ENCODE data around the gene TMC1.
A peak's percentile ranks its signal among the peaks of the same experiment; 100 is the strongest.

Gene TMC1

GRCh38 chr9:72557549-72557948 lies 36.1 kb downstream of the TMC1 start:
- DNase-seq: peak; percentile 74
- in situ Hi-C loops (cut with HindIII; ENCODE audit: low pct_ligation_motif_present, low pct_unique_long_range_greater_than_20kb, low sequenced_read_pairs): no loop called here

GRCh38 chr9:72560086-72560485 lies 38.7 kb downstream of the TMC1 start:
- in situ Hi-C loops (cut with HindIII; ENCODE audit: low pct_ligation_motif_present, low pct_unique_long_range_greater_than_20kb, low sequenced_read_pairs): no loop called here
- DNase-seq: no peak

GRCh38 chr9:72563806-72564205 lies 42.4 kb downstream of the TMC1 start:
- in situ Hi-C loops (cut with HindIII; ENCODE audit: low pct_ligation_motif_present, low pct_unique_long_range_greater_than_20kb, low sequenced_read_pairs): no loop called here
- no peak for DNase-seq

GRCh38 chr9:72564479-72565281 lies 43.3 kb downstream of the TMC1 start:
- in situ Hi-C loops (cut with HindIII; ENCODE audit: low pct_ligation_motif_present, low pct_unique_long_range_greater_than_20kb, low sequenced_read_pairs): no loop called here
- no peak for DNase-seq

GRCh38 chr9:72565535-72565934 lies 44.1 kb downstream of the TMC1 start:
- in situ Hi-C loops (cut with HindIII; ENCODE audit: low pct_ligation_motif_present, low pct_unique_long_range_greater_than_20kb, low sequenced_read_pairs): no loop called here
- DNase-seq: no peak

GRCh38 chr9:72574156-72574810 lies 52.9 kb downstream of the TMC1 start:
- in situ Hi-C loops (cut with HindIII; ENCODE audit: low pct_ligation_motif_present, low pct_unique_long_range_greater_than_20kb, low sequenced_read_pairs): no loop called here
- no peak for DNase-seq

- DNase-seq: no peak
- in situ Hi-C loops (cut with HindIII; ENCODE audit: low pct_ligation_motif_present, low pct_unique_long_range_greater_than_20kb, low sequenced_read_pairs): no loop called here
These were observed 54.3 kb downstream of the TMC1 start for GRCh38 chr9:72575666-72576065.

GRCh38 chr9:72576087-72576486 lies 54.7 kb downstream of the TMC1 start:
- DNase-seq: no peak
- in situ Hi-C loops (cut with HindIII; ENCODE audit: low pct_ligation_motif_present, low pct_unique_long_range_greater_than_20kb, low sequenced_read_pairs): no loop called here

GRCh38 chr9:72577212-72577753 lies 55.9 kb downstream of the TMC1 start:
- DNase-seq: no peak
- in situ Hi-C loops (cut with HindIII; ENCODE audit: low pct_ligation_motif_present, low pct_unique_long_range_greater_than_20kb, low sequenced_read_pairs): no loop called here

GRCh38 chr9:72579190-72579589 lies 57.8 kb downstream of the TMC1 start:
- DNase-seq: no peak
- in situ Hi-C loops (cut with HindIII; ENCODE audit: low pct_ligation_motif_present, low pct_unique_long_range_greater_than_20kb, low sequenced_read_pairs): no loop called here

- no peak for DNase-seq
- in situ Hi-C loops (cut with HindIII; ENCODE audit: low pct_ligation_motif_present, low pct_unique_long_range_greater_than_20kb, low sequenced_read_pairs): no loop called here
These were observed 58.6 kb downstream of the TMC1 start for GRCh38 chr9:72579880-72580550.

GRCh38 chr9:72581694-72582093 lies 60.3 kb downstream of the TMC1 start:
- in situ Hi-C loops (cut with HindIII; ENCODE audit: low pct_ligation_motif_present, low pct_unique_long_range_greater_than_20kb, low sequenced_read_pairs): no loop called here
- DNase-seq: no peak

- in situ Hi-C loops (cut with HindIII; ENCODE audit: low pct_ligation_motif_present, low pct_unique_long_range_greater_than_20kb, low sequenced_read_pairs): no loop called here
These were observed 62.0 kb downstream of the TMC1 start for GRCh38 chr9:72583370-72583769.

GRCh38 chr9:72586388-72587130 lies 65.2 kb downstream of the TMC1 start:
- peak; percentile 6 for DNase-seq
- in situ Hi-C loops (cut with HindIII; ENCODE audit: low pct_ligation_motif_present, low pct_unique_long_range_greater_than_20kb, low sequenced_read_pairs): no loop called here

More at GRCh38 chr9:72583370-72583769, 62.0 kb downstream of the TMC1 start:
- no peak for DNase-seq

GRCh38 chr9:72588336-72588735 lies 66.9 kb downstream of the TMC1 start:
- DNase-seq: no peak
- in situ Hi-C loops (cut with HindIII; ENCODE audit: low pct_ligation_motif_present, low pct_unique_long_range_greater_than_20kb, low sequenced_read_pairs): no loop called here

GRCh38 chr9:72589667-72590521 lies 68.5 kb downstream of the TMC1 start:
- in situ Hi-C loops (cut with HindIII; ENCODE audit: low pct_ligation_motif_present, low pct_unique_long_range_greater_than_20kb, low sequenced_read_pairs): no loop called here
- no peak for DNase-seq

GRCh38 chr9:72590824-72591223 lies 69.4 kb downstream of the TMC1 start:
- in situ Hi-C loops (cut with HindIII; ENCODE audit: low pct_ligation_motif_present, low pct_unique_long_range_greater_than_20kb, low sequenced_read_pairs): no loop called here
- no peak for DNase-seq

Data from ACHN (cell line).